GM12892 (cell line): ENCODE data around the gene CLUH.

Experiments
- DNase-seq: peaks from one replicate; pipeline ENCODE4 v3.0.0; 2011; ENCODE audit not compliant: insufficient read length
- FAIRE-seq: peaks from 2 replicates; lab custom pipeline; 2011; peaks lifted over from hg19 to GRCh38; lab: Jason Lieb, UNC
- POLR2A ChIP-seq: IDR thresholded peaks from 2 replicates; pipeline ENCODE4 v1.6.1; 2011; ENCODE audit warnings: low read depth, low read length, control low read depth
- POLR2AphosphoS5 ChIP-seq: IDR thresholded peaks from 2 replicates; pipeline ENCODE4 v1.6.1; 2011; ENCODE audit warnings: low read depth, low read length, control low read depth
- TAF1 ChIP-seq: IDR thresholded peaks from 2 replicates; pipeline ENCODE4 v1.6.1; 2011; ENCODE audit warnings: low read depth, mild to moderate bottlenecking, control low read depth, low read length, borderline replicate concordance

Gene CLUH

DNA sequence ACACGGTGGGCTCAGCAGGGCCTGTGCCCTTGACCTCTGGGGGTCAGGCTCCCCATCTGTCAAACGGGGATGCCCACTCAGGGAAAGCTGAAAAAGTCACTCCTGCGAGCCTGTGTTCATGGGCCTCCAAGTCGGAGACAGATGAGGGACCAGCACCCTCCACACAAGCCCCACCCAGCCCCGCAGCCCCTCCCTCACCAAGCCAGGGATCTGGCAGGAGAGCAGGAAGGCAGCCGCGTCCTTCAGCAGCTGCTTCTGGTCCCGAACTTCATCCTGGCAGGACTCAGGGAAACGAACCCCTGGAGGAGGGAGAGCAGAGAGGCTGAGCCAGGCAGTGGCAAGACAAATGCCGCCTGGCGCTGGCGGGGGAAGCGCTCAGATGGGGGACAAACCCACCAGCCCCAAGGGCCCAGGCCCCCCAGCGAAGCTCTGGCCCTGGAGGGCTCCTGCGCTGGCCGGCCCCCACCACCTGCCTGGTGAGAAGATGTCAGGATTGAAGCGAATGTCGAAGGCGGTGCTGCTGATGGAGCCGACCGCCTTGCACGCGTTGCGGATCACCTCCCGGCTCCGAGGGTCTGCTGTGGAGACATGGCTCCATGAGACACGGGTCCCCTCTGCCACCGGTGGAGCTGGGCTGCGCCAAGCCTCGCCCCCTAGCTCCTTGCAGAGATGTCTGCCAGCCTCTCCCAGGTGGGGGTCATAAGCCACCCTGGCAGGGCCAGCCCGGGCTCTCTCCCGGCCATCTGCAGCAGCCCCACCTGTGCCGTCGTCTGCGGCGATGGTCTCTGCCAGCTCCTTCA, 15.4 kb downstream of the CLUH start:
- DNase-seq (no peak), FAIRE-seq (no peak)
- TF ChIP-seq TAF1 (no peak), POLR2AphosphoS5 (no peak), POLR2A (no peak)

DNA sequence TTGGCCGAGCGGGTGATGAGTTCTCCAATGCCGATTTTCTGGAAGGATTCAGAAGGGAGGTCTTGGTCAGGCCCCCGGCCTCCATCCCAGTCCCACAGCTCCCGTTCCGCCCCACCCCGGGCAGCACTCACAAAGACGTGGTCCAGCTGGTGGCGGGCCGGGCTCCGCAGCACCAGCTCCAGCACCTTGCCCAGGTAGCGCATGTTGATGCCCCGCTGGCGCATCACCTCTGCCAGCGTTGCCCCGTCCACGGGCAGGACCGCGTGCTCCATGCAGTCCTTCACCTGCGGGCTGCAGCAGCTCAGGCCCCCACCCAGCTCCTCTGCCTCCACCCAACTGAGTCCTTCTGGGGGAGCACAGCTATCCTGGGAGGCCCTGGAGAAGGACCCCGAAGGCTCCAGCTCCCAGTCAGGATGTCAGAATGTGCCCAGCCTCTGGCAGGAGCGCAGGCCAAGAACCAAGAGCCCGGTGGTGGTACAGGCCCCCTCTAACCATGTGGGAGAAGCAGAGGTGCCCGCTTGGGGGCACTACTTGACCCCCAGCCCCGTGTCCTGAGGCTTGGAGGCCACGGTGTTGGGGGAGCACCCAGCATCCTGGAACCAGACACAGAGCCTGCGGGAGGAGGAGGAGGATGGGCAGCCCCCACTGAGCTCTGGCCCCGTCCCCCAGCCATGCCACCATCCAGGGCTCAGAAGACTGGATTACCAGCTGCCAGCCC, 16.2 kb downstream of the CLUH start:
- FAIRE-seq = no peak
- DNase-seq = peak; percentile 25
- TF ChIP-seq TAF1 = no peak
- no peak for TF ChIP-seq POLR2AphosphoS5

DNA sequence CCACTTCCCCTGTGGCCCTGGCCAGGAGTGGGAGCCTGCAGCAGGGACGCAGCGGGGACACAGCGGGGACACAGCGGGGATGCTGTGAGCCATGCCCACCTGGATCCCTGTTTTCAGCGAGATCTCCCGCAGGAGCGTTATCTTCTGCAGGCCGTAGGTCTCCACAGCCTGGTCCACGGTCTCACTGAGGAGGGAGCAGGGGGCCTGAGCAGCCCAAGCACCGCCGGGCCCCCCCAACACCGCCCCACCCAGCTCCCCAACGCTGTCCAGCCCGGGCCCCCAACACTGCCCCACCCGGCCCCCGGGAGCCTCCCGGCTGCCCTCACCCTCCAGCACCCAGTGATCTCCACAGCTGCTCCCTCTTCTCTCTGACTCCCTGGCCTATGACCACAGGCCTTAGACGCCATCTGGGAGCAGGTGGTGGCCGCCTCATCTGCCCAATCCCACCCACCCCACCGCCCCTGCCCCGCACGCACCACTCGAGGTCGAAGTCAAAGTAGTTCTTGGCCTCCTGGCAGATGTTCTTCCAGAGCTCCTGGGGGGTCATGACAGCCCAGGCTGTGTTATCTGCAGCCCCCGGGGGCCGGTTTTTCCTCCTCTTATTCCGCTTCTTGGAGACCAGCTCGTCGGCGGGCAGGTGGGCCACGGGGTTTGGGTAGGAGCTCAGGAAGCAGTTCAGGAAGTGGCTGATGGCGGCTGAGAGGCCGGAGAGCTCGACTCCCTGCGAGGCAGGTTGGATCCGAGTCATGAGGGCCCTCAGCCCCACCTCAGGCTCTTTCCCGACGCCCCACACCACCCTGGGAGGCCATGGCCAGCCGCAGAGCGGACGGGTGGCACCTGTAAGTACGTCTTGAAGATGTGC, 17.0 kb downstream of the CLUH start:
- FAIRE-seq (no peak), DNase-seq (no peak)
- TF ChIP-seq POLR2A = no peak
- TF ChIP-seq POLR2AphosphoS5 = no peak
- TF ChIP-seq TAF1 = no peak

- DNase-seq (no peak), FAIRE-seq (no peak)
- no peak for TF ChIP-seq TAF1
These were observed 17.8 kb downstream of the CLUH start for GRCh38 chr17:2693561-2694380.

GRCh38 chr17:2692781-2693135, 18.8 kb downstream of the CLUH start:
- TF ChIP-seq TAF1 = no peak
- TF ChIP-seq POLR2A = no peak
- no peak for TF ChIP-seq POLR2AphosphoS5
- FAIRE-seq = no peak
- no peak for DNase-seq

DNA sequence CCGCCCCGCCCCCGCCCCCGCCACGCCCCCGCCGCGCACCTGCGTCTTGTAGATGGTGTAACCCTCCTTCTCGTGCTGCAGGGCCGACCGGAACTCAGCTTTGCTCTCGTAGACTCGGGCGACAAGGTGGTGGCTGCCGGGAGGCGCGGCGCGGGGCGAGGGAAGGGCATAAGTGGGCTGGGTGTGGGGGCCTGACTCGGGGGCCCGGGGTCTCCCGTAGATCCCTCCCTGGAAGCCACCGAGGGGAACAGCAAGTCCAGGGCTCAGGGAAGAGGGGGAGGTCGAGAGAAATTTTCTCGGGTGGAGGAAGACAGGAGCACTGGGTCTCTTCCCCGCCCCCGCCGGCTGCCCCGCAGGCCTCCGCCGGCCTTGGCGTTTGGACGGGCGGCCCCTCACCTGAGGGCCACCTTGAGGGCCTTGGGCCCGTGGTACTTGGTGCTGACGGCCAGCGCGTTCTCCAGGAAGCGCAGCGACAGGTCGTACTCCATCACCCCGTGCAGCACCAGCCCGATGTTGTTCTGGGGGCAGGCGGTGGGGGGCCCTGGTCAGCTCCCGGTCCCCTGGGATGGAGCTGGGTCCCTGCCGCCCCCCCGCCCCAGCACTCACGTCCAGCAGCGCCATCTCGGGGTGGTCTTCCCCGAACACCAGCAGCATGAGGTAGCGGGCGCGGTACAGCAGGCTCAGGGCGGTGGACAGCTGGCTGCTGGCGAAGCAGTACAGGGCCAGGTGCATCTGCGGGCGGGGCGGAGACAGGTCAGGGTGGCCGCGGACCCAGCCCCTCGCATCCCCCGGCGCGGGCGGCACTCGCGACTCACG, 19.4 kb downstream of the CLUH start:
- TF ChIP-seq TAF1 (no peak), POLR2AphosphoS5 (no peak), POLR2A (no peak)
- FAIRE-seq = no peak
- no peak for DNase-seq

DNA sequence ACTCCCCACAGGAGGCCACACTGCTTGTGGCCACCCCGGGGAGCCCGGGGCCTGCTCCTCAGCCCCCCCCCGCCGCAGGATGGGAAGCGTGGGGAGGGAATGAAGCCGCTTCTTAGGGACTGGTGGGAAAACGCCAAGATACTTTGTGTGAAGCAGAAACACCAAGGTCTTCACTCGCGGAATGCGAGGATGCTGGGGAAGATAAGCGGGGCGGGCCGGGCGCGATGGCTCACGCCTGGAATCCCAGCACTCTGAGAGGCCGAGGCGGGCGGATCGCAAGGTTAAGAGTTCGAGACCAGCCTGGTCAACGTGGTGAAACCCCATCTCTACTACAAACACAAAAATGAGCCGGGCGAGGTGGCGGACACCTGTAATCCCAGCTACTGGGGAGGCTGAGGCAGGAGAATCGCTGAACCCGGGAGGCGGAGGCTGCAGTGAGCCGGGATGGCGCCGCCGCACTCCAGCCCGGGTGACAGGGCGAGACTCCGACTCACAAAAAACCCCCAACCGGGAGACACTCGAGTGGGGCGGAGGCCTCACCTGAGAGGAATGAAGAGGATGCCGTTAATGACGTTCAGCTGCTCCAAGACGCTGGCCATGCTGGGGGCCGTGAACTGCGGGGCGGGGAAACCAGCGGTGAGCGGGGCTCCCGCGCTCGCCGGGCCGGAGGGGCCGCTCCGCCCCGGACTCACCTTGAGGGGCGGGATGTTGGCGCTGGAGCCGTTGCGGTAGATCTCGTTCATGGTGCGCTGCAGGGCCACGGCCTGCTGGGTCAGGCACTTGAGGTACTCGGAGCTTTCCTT, 20.3 kb downstream of the CLUH start:
- no peak for DNase-seq
- FAIRE-seq = no peak
- TF ChIP-seq TAF1 (no peak), POLR2A (no peak), POLR2AphosphoS5 (no peak)

DNA sequence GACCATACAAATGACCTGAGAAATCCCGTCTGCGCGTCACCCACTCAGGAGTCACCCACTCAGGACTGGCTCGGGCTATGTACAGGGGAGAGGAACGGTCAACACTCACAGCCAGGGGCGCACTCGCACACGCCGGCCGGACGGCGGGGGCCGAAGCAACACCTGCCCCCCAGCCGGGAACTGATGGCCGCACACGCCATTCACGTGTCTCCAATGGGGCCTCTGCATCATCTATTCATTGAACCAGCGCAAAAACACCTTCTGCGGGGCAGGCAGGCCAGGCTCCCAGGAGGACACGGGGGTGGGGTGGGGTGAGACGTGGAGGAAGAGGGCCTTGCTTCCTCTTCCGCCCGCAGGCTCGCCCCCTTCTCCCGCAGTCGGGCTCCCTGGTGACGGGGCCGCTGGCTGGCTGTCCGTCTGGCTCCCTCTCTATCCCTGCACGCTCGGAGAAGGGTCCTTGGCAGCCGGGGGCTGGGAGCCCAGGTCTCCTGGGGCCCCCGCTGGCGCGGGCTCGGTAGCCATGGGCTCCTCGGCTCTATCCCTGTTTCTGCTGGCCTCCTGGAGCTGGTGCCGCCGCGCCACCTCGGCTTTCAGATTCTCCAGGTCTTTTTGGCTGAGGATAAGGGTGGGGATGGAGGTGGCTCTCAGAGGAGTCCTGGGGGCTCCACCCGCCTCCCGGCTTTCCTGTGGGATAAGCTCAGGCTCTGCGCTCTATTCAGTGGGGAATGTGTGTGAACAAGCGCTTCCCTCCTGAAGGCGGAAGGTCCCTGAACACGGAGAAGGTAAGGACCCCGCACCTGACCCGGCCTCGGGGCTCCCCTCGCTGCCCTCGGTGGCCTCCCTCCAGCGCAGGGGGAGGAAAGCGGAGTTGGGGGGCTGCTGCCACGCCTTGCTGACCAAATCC, 21.1 kb downstream of the CLUH start:
- FAIRE-seq (no peak), DNase-seq (peak; percentile 25)
- TF ChIP-seq POLR2AphosphoS5 (no peak), POLR2A (no peak), TAF1 (no peak)
